HG02885 (cell line): ENCODE results near the gene FCGR1A.
A peak's percentile ranks its signal among the peaks of the same experiment; 100 is the strongest.
"Not testable (repeated sequence)": the region's sequence is repeated elsewhere in the genome, so short reads cannot be mapped to it uniquely, and the experiment has no call there.

ENCODE experiments used
- ATAC-seq: cut with Tn5 transposase; IDR thresholded peaks from one replicate; pipeline ENCODE4 v1.9.1; 2021; ENCODE audit warnings: mild to moderate bottlenecking; ENCODE audit not compliant: unreplicated experiment, poor library complexity

FCGR1A gene

DNA sequence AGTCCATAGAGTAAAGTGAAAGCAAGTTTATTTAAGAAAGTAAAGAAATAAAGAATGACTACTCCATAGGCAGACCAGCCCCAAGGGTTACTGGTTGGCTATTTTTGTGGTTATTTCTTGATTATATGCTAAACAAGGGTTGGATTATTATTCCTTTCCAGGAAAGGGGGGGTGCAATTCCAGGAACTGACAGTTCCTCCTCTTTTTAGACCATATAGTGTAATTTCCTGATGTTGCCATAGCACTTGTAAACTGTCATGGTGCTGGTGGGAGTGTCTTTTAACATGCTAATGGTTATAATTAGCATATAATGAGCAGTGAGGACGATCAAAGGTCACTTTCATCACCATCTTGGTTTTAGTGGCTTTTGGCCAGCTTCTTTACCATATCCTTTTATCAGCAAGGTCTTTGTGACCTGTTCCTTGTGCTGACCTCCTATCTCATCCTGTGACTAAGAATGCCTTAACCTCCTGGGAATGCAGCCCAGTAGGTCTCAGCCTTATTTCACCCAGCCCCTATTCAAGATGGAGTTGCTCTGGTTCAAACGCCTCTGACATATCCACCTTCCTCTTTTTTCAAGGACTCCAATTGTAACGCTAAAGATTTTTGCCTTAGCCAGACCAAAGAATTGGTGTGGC, 6.9 kb upstream of the FCGR1A start:
- not testable (repeated sequence) for ATAC-seq

DNA sequence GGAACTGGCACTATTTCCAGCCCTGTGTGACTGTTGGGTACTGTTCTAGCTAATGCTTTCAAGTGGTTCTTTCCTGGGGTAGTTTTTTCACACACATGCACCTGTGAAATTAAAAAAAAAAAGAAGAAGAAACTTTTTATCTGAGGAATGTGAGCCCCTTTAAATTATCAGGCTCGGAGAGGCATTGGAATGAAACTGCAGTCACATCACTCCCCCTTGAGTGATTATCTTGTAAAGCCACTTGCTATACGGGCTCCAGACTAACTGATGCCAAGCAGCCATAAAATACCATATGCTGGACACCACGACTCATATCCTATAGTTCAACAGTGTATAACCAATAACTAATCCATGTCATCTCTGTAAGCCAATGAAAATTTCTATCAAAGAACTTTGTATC, 5.4 kb upstream of the FCGR1A start:
- not testable (repeated sequence) for ATAC-seq

GRCh38 chr1:149778313-149778712, 4.2 kb upstream of the FCGR1A start:
- ATAC-seq: not testable (repeated sequence)

DNA sequence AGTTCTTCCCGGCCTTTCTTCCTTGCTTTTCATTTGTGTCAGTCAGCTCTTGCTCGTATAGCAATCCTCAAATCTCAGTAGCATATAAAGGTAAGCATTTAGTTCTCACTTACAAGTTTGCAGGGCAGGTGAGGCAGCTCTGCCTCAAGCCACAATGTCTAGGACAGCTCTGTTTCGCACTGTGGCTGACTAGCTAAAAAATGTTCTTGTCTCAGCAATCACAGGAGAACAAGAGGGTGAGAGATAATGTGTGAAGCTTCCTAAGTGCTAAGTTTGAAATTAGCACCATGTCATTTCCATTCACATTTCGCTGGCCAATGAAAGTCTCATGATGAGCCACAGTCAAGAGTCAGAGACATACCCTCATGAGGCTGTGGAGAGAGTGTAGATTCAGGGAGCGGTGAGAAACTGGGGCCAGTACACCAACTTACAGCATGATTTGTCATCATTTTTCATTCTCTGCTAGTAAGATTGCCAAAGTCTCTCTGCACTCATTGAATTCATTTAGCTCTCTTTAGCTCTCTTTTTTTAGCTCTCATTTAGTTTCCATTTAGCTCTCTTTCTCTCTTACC, 995 bp upstream of the FCGR1A start:
- not testable (repeated sequence) for ATAC-seq

DNA sequence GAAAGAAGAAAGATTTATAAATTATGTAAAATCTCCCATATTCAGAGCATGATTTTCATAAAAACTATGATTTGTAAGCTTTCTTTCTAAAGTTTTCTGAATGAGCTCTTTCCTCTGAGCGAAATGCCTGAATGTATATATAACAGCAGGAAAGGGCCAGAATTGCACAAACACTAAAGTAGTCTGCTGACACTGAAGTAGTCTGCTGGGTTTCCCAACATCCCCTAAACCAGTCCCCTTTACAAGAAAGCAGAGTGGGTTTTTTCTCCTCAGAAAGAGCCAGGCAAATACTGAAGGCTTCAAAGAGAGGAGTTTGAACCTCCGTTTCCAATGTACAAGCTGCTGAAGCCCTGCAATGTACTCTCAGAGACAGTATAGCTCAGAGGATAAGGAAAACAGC, 795 bp downstream of the FCGR1A start:
- not testable (repeated sequence) for ATAC-seq

GRCh38 chr1:149783868-149784267, 1.4 kb downstream of the FCGR1A start:
- not testable (repeated sequence) for ATAC-seq

DNA sequence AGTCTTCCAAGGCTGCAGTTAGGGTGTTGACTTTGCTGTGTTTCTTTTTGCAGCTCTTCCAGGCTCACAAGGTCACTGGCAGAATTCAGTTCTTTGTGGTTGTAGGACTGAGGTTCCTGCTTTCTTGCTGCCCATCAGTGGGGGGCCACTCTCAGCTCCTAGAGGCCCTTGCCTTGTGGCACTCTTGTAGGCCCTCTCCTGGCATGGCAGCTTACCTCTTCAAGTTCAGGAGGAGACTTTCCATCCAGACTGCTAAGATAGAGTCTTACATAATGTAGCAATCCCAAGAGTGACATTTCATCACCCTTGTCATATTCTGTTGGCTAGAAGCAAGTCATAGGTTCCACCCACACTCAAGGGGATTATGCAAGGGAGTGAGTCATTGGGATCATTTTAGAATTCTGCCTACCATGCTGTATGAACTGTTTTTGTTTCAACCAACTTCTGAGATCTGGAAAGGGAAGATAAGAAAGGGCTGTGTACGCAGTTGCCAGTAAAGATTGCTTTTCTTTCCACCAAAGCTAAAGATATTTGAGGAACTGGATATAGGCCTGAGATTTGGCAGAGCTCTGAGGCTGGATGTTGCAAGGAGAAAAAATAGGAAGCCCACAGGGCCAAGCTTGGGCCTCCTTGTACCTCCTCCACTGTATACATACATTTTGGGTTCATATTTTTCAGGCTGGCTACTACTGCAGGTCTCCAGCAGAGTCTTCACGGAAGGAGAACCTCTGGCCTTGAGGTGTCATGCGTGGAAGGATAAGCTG, 5.4 kb downstream of the FCGR1A start:
- ATAC-seq: not testable (repeated sequence)

- peak; percentile 79 for ATAC-seq
Measured at GRCh38 chr1:149792502-149792901, 10.0 kb downstream of the FCGR1A start.

DNA sequence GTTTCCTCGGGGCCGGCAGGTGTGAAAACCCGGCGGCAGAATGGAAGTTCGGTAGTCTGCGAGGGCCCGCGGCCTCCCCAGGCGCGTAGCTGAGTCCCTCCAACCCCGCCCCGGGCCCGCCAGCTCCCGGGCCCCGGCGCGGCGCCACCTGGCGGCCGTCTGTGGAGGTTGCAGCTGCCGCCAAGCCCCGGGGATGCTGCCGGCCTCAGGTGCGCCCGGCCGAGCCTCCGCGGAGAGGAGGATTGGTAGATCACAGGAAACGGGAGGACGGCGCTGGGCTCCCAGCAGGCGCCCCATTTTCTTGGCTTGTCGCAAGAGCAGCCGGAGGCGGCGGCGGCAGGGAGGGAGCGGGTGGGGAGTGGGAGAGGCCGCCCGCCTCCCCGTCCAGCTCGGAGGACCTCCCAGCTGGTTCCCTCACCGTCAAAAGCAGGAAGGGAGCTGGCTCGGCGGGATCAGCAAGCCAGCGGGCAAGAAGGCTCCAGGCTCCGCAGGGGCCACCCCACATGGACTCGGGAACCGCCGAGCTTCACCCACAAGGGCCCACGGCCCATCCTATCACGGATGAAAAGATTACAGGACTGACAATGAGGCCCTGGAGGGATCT, 10.5 kb downstream of the FCGR1A start:
- ATAC-seq: peak; percentile 92

- not testable (repeated sequence) for ATAC-seq
Measured at GRCh38 chr1:149793885-149794284, 11.4 kb downstream of the FCGR1A start.

- not testable (repeated sequence) for ATAC-seq
Measured at GRCh38 chr1:149801628-149802027, 19.1 kb downstream of the FCGR1A start.

DNA sequence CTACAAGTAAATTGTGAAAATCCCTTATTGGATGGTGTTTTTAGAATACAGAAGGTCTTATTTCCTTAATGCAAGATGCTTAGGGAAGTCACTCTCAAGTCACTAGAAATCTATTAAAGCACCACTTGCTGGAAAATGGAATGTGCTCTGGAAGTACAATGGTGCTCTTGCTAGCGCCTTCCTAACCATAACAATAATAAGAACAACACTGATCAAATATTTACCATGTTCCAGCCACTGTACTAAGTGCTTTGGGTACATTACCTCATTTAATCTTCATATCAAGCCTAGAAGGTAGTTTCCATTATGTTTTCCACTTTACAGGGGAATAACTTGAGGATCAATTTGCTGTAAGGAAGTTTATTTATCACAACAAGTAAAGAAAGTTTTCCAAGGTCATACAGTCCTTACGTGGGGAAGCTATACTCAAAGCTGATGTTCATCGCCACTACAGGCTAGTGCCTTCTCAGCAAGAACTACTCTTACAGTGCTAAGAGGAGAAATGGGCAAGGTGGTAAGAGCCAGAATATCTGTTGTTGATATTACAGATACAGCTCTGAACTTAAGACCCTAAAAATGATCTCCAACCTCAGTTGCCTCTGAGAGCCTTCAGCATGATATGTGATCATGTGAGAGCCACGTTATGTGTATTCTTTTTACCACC, 22.1 kb downstream of the FCGR1A start:
- not testable (repeated sequence) for ATAC-seq

GRCh38 chr1:149810697-149811405, 28.4 kb downstream of the FCGR1A start:
- ATAC-seq: not testable (repeated sequence)

GRCh38 chr1:149811514-149811889, 29.0 kb downstream of the FCGR1A start:
- ATAC-seq: peak; percentile 29

DNA sequence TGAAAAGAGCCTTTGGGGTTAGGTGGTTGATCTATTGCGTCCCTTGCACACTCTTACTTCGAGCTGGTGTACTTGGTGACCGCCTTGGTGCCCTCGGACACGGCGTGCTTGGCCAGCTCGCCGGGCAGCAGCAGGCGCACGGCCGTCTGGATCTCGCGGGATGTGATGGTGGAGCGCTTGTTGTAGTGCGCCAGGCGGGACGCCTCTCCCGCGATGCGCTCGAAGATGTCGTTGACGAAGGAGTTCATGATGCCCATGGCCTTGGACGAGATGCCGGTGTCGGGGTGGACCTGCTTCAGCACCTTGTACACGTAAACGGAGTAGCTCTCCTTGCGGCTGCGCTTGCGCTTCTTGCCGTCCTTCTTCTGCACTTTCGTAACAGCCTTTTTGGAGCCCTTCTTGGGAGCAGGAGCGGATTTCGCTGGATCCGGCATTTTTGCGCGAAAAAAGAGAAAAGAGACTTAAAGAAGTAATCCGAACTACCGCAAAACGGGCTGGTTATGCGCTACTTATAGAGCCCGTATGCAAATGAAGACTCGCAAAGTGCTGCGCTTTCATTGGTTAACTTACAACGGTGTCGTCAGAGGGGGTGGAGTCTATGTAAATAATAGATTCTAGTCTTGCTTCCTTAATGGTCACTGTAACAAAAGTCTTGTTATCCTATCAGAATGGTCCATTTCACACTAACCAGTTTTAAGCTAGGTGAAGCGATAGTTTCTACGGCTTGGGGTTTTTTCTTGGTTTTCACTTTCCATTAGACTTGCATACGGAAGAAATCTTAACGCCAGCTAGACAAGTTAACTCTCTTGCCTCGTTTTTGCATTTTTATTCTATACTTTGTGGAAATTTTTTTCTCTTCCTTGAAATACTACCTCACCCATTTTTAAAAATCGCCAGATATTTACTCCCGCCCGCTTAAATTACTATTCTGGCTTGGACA, 29.7 kb downstream of the FCGR1A start:
- ATAC-seq: peak; percentile 81

DNA sequence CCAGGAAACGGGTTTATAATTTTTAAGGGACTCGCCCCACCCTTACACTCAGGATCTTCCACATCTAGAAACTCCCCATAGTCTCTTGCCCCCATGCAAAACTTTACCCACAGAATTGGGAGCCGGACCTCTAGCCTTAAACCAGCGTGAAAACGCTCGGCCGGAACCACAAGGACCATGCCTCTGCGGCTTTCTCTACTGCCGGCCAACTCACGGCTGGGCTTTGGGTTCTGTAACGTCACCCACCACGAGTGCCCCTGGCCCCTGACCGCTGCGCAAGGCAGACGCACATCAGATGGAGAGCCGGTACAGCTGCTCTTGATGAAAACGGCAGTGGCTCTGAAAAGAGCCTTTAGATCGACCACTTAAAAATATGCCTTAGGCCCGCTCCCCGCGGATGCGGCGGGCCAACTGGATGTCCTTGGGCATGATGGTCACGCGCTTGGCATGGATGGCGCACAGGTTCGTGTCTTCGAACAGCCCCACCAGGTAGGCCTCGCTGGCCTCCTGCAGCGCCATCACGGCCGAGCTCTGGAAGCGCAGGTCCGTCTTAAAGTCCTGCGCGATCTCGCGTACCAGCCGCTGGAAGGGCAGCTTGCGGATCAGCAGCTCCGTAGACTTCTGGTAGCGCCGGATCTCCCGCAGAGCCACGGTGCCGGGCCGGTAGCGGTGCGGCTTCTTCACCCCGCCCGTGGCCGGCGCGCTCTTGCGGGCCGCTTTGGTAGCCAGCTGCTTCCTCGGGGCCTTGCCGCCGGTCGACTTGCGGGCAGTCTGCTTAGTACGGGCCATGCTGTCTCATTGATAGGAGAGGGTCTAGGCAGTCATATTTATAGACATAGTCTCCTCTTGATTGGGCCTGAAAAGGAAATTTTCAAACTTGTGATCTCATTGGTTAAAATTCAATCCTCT, 30.7 kb downstream of the FCGR1A start:
- peak; percentile 39 for ATAC-seq

- not testable (repeated sequence) for ATAC-seq
Measured at GRCh38 chr1:149820387-149820786, 37.9 kb downstream of the FCGR1A start.

- ATAC-seq: not testable (repeated sequence)
Measured at GRCh38 chr1:149826555-149826954, 44.1 kb downstream of the FCGR1A start.
